Stimulated activated CD4-positive, alpha-beta T cell treated with anti-CD3 and anti-CD28 coated beads, Interleukin-12 subunit alpha, Interleukin-12 subunit beta, amount 100 ng/mL, for 4 hours (primary cell): ENCODE results near the gene TEKT3.

Experiments
- DNase-seq: peaks from one replicate; pipeline ENCODE4 v3.0.0-alpha.2; 2020

The TEKT3 gene

DNA sequence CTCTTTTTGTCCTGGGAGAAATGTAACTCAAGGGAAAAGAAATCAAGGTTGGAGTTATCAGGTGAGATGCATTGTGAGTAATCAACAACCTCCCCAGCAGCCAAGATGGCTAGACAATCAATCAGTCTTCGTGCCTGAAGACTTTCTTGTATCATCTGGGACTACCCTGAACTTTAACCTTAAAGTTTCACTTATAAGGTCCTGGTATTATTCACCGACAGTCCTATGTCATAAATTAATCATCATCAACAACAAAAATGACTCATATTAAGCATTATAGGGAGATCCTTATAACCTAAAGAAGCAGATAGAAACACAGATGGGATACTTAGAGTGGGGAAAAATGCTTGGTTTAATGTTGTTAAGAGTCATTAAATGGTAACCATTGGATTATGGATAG is 7.7 kb upstream of the TEKT3 start:
- no peak for DNase-seq

DNA sequence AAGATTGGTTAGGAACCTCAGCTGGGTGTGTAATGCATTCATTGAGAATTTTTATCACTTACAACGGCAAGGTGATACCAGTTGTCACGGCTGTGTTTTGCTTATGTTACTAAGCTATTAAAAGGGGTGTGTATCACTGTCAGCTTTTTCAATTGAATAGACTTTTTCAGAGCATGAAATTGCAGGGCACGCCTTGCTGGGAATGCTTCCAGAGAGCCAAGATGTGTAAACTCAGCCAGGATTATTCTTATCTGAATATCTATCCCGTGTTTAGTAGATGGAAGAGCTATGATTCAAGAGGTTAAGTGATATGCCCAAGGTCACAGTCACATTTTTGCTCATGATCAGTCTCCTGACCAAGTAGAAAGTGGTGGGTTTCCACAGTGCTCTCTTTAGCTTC is 6.6 kb upstream of the TEKT3 start:
- no peak for DNase-seq

DNA sequence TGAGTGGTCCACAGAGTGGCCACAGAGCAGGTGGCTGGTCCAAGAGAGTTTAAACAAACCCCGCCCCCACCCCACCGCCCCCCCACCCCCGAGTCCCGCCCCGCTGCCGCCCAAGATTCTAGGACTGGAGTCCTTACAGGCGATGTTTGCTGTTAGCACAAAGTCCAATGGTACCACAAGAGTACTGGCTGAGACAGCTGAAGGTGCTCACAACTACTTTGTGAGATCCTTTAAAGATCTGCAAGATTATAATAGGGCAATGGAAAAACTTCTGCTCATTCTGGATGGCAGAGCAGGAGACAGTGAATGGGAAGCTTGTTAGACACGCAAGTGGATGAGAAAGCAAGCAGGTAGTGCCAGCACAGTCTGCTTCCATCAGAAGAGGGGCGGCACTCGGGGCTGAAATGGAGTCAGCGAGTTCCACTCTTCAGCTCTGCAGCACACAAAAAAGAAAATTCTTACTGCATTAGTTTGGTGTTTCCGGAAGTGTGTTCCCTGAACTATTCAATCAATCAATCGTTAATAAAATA is 4.7 kb upstream of the TEKT3 start:
- no peak for DNase-seq

DNA sequence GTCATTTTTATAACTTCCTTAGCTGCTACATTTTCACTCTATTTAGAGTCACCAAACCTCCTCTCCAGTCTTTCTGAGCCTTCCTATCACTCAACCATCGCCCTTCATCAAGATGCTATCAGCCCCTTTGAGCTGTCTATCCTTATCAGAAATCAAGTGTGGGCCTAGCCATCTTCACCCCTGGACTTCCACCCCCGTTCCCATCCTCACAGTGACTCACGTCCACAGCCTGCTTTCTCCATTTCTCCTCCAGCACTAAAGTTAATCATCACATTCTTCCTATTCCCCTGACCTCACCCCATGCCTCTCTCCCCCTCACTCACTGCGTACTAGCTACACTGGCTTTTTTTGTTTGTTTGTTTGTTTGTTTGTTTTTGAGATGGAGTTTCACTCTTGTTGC is 2.4 kb upstream of the TEKT3 start:
- DNase-seq, result no peak

DNA sequence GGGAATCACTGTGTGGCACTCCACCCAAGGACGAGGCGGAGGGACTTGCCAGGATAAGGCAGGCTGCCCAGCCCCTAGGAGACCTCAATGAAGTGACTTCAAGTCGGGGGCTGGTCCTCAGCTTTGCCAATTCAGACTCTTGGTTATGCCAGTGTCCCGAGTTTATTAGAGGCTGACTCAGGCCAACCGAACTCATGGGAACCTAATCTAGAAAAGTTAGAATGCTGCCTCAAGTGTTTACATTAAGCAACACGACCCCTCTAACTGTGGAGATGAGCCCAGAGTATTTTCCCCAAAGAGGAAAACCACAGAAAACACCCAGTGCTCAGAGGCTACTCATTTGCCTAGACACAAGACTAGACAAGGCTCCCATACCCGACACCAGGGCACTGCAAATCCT is 1.1 kb upstream of the TEKT3 start:
- no peak for DNase-seq

DNA sequence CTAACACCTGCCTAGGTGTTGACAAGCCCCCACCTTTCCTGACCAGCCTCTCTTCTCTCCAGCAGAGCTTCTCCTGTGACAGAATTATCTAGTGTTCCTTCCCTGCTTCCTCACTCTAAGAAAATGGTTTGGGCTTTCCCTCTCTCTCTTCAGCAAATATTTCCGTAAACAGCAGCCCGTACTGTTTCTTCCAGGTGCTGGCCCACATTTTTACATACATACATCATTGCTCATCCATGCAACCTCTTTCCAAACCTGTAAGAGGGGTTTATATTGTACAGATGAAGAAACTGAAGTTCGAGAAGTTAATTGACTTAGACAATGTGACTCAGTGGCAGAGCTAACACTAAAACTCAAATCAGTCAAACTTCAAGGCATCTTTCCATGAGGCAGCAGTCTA is 569 bp upstream of the TEKT3 start:
- no peak for DNase-seq

DNA sequence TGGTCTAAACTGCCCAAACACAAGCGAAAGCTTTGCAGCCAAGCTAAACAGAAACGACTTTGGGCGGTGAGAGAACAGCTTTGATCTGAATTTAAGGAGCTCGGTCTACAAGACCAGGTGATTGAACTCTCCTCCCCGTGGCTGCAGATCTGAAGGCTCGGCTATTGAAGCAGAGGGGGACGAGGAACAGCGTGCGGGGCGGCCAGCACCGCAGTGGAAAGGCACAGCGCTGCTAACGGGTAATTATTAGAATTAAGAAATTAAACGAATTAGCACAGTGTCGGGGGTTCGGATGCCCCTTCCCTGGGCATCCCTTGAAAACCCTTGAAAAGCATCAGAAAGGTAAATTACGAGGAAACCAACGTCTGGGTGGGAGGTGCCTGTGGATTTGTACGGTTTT is 431 bp downstream of the TEKT3 start:
- no peak for DNase-seq

DNA sequence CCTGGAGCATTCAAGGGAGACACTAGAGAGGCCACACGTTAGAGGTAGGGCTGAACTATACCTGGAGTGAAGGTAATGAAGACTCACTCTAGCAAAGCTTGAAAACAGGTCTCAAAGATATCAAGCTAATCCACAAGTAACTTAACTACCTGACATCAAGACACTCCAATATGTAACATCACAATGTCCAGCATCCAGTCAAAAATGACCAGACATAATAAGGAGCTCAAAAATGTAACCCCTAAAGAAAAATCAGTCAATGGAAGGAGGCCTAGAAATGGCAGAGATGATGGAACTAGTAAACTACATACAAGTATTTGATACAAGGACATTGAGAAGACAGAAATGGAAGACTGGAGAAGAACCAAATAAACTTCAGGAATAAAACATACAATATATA is 6.0 kb downstream of the TEKT3 start:
- DNase-seq, result no peak

DNA sequence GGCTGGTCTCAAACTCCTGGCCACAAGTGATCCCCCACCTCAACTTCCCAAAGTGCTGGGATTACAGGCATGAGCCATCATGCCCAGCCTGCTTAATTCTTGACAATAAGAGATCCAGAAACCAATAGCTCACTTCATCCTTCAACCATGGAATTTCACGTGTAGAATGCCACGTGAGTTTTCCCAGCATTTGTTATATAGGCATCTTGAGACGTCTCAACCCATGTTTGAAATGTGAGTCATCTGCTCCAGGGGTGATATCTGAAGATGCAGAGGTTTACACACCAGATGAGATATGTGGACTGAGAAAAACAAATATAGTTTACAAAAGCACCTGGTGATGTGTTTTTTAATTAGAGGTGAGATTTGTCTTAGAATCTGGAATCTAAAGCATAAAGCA is 7.1 kb downstream of the TEKT3 start:
- DNase-seq, result no peak

DNA sequence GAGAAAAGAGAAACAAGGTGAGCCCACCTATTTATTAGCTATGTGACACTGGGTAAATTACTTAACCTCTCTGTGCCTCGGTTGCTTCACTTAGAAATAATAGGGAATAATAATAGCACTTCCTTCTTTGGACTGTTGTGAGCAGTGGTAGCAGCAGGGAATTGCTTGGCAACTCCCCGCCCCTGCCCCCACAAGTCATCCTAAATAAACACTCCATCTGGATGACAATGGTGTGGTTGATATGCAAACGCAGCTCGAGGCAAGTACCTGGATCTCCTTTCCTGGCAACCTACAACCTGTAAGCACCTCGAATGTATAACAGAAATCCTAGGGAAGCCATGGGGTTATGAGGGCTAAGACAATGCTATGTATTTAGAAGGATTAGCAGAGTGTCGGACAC is 9.1 kb downstream of the TEKT3 start:
- no peak for DNase-seq

DNA sequence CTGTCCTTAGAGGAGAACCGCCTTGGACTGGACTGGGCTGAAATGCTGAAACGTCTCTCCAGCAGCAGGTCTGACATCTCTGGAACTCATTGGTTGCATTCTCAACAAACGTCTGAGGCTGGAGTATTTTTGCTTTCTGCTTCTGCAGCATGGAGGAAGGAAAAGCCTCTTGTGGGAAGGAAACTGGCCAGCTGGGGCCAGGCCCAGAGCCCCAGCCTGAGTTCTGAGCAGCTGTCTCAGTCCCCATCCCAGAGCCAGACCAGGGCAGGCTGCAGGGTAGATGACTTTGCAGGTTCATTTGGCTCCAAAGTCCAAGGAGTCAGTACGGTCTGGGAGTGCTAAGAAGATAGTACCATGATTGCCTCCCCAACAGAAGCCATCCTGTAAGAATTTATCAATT is 18.3 kb downstream of the TEKT3 start:
- no peak for DNase-seq

DNA sequence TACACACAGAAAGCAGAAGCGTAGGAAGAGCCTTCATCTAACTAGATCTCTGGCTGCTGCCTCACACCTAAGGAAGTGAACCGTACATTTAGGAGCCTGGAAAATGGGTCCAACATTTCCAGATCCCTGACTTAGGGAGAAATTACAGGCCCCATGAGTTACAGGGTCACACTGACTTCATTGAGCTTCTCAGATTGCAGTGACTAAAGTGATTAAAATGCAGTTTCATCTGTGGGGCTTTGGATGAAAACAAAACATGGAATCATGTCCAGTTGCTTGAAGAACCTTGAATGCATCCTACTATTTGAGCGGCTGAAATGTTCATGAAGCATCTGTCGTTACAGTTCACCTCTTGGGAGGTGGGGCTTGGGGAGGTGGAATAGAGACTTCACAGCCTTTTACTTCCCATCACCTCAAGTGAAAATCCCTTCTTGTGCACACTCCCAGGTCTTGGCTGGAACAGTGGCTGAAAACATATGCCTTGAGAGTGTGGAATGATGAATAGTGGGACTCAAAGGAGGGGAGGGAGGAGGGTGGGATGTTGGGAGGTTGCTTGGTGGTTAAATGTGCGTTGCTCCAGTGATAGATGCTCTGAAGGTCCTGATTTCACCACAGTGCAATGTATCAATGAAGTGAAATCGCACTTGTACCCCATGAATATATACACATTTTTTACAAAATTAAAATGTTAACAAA is 19.7 kb downstream of the TEKT3 start:
- no peak for DNase-seq

DNA sequence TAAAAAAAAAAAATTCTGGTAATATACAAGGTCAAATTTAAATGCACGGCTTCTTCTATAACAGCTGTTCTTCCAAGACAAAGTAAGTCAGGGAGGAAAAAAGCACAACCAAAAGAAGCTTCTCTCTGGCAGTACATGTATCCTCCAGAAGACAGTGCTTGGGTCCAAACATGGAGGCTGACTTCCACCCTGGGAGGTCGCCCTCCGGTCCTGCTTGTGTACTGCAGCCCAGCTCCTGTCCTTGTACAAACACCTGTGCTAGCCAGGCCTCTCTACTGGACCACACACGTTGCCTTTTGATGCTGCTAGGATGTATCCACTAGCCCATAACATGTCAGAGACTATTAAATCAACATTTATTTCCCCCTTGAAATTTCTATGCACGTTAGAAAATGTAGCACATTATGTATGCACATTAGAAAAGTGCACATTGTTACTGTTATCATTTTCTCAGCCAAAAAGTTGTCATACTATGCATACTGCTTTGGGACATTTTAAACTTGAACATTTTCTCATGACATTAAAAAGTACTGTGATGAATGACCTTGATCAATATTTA is 21.9 kb downstream of the TEKT3 start:
- no peak for DNase-seq

DNA sequence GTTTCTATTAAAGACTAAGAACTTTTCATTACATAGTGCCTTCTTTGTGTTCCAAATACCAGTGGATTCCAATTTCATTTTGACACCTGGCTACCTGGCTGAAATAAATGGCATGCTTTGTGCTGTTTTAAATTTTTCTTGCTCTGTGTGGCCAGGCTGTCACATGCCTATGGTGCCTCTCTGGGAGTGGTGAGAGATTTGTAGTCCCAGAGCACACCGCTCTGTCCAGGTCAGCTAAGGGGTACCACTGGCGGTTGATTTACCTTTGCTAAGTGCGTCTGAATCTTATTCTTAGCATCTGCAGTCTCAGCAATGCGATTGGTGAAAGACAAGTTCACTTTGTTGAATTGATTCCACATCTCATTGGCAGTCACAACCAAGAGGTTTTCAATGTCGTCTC is 29.4 kb downstream of the TEKT3 start:
- DNase-seq, result no peak

DNA sequence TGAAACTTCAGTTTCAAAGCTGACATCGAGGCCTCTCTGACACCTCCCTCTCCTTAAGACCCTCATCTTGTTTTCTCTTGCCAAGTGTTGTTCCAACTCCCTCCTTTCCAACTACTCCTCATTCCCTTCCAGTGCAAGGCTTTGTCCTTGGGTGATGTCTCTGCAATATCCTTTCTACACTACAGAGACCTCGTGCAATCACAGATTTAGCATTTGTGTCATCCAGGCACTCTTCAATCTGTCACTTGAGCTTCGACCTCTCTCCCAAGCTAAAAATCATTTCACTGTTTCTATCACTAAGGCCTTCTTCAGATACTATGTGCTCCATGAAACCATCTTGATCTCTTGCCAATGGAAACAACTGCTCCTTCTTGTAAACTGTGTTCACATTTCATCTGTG is 31.6 kb downstream of the TEKT3 start:
- DNase-seq, result no peak

DNA sequence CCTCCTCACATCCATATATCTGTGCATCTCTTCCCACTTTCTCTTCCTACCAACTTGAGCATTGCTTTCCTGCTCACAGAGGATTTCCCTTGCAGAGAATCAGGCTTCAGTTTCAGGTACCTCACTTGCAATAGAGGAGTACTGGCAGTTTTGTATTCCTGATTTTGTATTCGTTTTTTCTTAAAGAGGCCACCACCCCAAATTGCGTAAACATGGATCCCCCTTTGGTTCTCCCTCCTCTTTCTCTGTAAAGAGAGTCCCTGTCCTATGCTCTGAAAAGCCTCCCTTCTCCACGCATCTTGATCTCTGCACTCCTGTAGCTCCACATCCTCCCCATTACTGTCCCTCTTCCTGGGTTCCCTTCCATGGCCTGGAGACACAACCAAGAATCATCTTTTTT is 32.2 kb downstream of the TEKT3 start:
- no peak for DNase-seq

DNA sequence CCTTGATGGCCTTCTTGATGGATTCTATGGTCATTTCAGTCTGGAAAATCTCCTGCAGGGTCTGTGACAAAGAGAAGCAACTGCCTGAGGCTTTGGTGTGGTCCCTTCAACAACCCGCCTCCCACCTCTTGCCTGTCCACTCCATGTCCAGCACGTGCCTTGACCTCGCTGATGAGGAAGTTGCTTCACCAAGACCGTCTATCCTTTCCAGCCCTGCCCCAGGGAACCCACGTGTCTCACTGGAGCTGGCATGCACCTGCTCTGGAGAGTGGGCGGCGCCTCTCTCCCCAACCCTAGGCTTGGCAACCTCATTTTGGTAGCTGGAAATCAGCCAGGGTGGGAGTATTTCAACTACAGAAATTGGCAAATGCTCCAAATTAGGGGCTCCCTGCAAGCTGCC is 32.6 kb downstream of the TEKT3 start:
- no peak for DNase-seq

DNA sequence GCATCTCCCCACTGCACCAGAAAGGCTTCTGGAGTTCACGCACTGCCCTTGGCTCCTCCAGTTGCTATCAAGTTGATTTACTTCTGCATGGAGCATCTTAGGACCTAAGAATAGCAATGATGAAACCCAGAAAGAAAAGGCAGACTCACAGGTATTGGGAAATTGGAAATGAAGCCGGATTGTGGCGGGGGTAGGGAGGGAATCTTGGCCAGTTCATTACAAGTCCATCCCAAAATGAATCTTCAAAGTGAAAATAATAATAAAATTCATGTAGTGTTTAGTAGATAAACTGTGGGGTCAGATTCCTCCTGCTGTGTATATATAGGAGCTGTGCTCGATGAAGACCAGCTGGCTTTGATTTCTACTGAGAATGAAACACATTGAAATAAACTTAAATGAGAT is 33.7 kb downstream of the TEKT3 start:
- no peak for DNase-seq

DNA sequence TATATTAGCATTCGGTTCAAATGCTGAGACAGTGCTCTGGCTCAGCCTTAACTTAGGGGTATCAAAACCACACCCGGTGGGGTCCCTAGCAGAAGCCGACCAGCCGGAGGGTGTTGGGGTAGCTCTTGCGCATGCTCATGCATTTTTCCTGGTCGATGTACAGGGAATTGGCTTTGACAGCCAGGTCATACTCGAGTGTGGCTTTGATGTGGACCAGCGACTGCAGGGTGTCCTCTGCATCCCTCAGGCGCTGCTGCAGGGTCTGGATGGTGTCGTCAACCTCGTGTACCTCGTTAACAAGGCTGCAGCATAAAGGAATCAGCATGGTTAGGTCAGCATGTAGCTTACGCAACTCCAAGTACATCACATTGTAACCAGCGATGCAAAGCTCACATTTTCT is 37.5 kb downstream of the TEKT3 start:
- DNase-seq, result no peak

DNA sequence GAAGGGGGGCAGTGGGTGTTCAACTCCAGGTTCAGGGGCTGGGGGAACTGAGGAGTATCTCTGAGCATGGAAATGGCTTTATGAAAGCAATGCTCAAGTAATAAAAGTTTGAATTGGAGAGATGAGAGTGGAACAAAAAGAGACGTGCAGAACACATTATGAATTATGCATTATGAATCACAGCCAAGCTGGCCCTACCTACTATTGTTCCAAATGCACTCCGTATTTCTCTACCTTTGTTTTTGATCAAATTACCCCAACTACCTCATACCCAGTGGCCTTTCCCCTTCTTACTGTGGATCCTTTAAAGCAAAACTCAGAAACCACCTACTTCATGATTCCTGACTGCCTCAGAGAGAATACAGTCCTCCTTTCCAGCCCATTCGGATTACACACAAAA is 38.1 kb downstream of the TEKT3 start:
- no peak for DNase-seq

DNA sequence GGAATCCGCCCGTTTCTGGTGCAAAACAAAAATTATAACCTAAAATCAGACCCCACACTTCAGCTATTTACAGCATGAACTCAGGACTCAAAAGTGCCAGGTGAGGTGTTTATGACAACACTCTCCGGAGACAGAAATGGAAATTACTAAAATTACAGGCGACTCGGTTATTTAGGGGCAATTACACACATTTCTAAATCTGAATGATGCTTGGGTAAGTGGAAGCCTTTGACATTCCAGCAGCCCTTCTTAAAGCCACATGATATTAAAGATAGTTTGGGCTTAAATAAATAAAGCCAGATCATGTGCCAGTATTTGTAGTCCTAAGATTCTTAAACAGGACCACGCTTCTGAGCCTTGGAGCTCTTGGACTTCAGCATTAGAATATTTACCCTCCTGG is 39.6 kb downstream of the TEKT3 start:
- DNase-seq, result no peak

DNA sequence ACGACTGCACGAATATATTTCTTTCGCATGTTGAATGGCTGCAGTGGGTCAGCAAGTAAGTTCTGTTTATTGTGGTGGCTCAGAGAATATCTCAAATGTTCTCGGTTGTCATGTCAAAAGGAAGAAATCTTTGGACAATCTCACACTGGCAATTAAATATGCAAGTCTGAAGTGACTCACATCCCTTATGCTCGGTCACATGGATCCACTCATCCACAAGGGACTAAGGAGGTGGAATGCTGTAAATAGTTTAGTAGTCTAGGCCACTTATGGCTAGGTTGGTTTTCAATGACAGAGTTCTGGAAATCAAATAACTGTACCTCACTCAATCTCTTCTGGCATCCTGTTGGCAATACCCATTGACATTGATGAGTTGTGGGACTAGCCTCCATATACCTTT is 43.2 kb downstream of the TEKT3 start:
- DNase-seq, result no peak

DNA sequence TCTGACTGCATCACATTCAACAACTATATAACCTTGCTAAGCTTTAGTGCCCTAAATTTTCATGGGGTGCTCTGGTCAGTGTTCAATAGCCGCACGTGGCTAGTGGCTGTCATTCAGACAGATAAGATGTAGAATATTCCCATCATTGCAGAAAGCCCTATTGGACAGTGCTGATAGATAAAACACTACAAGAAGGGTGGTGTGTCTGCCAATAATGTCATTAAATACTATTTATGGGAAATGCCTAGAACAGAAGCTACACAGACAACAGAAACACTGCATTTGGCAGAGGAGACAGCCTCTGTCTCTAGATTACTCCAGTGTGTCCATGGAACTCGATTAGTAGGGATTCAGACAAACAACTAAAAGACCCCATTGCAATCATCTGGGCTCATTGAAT is 47.8 kb downstream of the TEKT3 start:
- DNase-seq, result no peak

DNA sequence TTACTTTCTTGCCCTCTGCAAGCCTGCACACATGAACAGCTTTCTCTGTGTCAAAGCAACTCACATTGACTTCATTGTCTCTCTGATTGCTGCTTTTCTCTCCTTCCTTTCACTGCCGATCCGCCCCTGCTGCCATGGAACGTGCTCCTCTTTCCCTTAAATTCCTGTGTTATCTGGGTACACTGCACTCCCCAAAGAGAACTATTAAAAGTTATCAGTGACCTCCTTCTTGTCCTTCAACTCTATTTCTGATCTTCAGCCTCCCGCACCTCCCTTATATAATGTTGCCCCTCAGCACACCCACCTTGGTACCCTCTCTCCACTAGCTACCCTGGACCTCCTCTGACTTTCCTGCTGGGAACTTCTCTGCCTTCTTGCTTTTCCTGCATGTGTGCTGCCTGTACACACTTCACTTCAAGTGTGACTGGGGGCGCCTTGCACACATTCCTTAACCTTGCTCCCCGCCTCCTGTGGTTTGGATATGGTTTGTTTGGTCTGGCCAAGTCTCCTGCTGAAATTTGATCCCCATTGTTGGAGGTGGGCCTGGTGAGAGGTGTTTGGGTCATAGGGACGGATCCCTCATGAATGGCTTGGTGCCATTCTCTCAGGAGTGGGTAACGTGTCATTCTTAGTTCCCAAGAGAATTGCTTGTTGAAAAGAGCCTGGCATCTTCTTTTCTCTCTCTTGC is 49.6 kb downstream of the TEKT3 start:
- DNase-seq, result no peak

DNA sequence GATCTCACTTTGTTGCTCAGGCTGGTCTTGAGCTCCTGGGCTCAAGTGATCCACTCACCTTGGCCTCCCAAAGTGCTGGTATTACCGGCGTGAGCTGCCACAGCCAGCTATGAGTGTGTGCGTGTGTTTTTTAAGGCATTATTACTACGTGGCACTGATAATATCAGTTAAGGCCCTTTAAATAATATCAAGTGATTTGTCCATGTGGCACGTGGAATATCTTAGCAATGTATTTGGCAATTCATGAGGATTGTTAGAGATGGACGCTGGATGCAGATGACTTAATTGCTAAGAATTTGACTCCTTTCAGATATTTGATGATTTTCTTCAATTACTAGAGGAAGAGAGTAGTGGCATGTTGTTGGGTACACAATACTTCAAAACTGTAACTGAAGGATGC is 50.8 kb downstream of the TEKT3 start:
- no peak for DNase-seq
